Astrocyte of the hippocampus (primary cell): Measurements from ENCODE around the gene ADAP2.
"Not testable (repeated sequence)": the region's sequence is repeated elsewhere in the genome, so short reads cannot be mapped to it uniquely, and the experiment has no call there.

Source experiments
- DNase-seq: peaks from one replicate; pipeline ENCODE4 v3.0.0; 2011; ENCODE audit warnings: low read depth, low spot score

ADAP2 gene

DNA sequence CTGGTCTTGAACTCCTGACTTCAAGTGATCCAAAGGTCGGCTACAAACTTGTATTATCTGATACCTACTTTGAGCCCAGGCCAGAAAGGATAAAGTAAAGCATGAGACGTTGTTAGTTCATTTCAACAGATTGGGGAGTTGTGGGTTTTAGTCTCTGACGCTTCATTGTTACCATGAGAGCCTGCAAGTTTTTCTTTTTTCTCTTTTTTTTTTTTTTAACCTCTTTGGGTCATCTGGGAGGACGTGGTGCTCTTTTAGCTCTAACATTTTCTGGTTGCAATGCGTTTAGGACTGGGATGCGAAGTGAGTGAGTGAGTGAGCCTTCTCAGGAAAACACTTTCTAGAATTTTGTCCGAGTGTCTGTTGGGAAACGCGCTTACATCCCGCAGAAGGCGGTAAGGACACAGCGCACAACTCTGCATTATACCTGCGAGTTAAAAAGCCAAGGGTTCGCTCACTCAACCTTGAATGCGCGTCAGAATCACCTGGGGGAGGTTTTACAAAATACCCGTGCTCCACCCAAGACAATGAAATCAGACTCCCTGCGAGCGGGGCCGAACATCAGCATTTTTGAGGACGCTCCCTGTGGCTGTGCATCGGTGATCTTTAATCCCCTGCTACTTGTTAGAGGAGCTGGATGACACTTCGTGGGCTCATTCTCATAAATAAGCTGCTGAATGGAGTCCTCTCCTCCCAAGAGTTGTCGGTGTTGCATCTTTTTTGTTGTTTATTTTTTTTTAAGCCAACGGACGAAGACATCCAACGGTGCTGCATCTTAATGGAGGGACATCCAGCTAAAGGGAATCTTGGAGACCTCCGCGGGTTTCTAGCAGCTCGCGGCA, 48.5 kb downstream of the ADAP2 start:
- DNase-seq: peak; percentile 60

DNA sequence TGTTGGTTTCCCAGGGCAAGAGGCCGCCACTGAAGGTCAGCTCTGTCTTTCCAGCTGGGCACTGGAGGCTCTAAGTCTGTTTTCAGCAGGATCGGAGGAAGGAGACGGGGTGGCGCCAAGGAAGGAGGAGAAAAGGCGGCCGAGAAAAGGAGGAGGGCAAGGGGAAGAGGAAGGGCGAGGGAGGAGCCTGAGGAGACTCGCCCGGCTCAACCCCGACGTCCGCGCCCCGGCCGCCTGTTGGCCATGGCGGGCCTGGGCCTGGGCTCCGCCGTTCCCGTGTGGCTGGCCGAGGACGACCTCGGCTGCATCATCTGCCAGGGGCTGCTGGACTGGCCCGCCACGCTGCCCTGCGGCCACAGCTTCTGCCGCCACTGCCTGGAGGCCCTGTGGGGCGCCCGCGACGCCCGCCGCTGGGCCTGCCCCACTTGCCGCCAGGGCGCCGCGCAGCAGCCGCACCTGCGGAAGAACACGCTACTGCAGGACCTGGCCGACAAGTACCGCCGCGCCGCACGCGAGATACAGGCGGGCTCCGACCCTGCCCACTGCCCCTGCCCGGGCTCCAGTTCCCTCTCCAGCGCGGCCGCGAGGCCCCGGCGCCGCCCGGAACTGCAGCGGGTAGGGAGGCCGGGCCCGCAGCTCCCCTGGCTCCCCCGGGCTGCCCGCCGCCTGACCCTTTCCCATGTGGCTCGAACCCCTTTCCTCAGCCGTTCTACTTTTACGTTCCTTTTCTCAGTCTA, 49.3 kb downstream of the ADAP2 start, which contains the start of gene RNF135:
RNF135 (plus strand) TSS at position 209 of the 737 bp plus-strand sequence; CDS start at position 244, 35 bp downstream.
- DNase-seq: peak; percentile 93

DNA sequence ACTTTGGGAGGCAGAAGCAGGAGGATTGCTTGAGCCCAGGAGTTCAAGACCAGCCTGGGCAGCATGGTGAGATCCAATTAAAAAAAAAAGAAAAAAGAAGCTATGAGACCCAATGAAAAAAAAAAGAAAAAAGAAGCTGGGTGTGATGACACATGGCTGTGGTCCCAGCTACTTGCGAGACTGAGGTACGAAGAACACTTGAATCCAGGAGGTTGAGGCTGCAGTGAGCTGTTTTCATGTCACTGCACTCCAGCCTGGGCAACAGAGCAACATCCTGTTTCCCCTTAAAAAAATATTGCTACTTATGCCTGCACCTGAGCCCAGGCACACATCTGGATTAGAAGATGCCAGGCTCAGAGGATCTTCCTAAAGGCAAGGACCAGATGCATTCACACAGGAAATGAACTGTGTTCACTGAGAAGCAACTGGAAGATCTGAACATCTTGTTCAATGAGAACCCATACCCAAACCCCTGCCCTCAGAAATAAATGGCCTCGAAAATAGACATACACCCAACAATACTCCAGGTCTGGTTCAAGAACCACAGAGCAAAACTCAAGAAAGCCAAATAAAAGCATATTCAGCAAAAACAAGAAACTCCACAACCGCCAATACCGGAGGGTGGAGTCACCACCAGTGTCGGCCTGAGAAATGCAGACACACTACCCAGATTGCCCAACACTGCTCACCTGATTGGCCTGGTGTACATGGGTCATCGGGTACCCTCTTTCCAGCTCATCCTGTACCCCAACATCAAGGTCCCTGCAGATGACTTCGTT, 53.5 kb downstream of the ADAP2 start:
- no peak for DNase-seq

- not testable (repeated sequence) for DNase-seq
Observed at GRCh38 chr17:30979919-30980318, 58.2 kb downstream of the ADAP2 start.

GRCh38 chr17:30981531-30982519, 60.1 kb downstream of the ADAP2 start:
- DNase-seq: no peak

- no peak for DNase-seq
Observed at GRCh38 chr17:30982855-30983254, 61.1 kb downstream of the ADAP2 start.

DNA sequence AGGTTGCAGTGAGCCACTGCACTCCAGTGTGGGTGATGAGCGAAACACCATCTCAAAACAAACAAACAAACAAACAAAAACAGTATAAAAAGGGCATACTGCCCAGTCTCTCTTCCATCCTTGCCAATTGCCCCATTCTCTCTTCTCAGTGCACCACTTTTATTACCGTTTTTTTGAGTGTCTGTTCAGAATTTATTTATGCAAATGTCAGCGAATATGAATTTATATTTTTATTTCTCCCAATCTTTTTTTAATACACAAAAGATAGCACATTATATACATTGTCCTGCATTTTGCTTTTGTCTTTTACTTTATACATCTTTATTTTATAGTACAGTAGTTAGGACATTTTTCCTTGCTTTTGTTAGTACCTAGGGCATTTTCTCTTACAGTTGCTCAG, 68.7 kb downstream of the ADAP2 start:
- no peak for DNase-seq

GRCh38 chr17:30992551-30992950, 70.8 kb downstream of the ADAP2 start:
- no peak for DNase-seq

DNA sequence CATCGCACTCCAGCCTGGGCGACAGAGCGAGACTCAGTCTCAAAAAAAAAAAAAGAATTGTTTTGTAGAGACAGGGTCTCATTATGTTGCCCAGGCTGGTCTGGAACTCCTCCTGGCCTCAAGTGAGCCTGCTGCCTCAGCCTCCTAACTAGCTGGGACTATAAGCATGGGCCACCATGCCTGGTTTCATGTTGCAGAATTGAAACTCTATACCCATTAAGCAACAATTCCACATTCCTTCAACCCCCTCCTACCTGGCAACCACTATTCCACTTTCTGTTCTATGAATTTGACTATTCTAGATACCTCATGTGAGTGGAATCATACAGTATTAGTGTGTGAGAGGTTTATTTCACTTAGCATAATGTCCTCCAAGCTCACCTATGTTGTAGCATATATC, 73.6 kb downstream of the ADAP2 start:
- DNase-seq: no peak

- no peak for DNase-seq
Observed at GRCh38 chr17:30996486-30996885, 74.7 kb downstream of the ADAP2 start.

GRCh38 chr17:30997270-30997669, 75.5 kb downstream of the ADAP2 start:
- DNase-seq: no peak

DNA sequence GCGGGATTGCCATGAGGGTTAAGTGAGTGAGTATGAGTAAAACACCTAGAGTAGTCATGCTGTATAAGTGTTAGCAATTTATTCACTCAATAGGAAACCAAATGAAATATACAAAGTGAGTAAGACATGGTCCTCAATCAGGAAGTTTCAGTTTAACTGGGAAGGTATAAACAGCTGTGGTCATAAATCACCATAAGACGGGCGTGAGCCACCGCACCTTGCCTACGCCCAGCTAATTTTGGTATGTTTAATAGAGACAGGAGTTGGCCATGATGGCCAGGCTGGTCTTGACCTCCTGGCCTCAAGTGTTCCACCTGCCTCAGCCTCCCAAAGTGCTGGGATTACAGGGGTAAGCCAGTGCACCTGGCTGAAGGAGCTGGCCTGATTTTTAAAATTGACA, 76.1 kb downstream of the ADAP2 start:
- DNase-seq: no peak

GRCh38 chr17:31002047-31002446, 80.3 kb downstream of the ADAP2 start:
- no peak for DNase-seq

GRCh38 chr17:31003225-31003866, 81.6 kb downstream of the ADAP2 start:
- no peak for DNase-seq

DNA sequence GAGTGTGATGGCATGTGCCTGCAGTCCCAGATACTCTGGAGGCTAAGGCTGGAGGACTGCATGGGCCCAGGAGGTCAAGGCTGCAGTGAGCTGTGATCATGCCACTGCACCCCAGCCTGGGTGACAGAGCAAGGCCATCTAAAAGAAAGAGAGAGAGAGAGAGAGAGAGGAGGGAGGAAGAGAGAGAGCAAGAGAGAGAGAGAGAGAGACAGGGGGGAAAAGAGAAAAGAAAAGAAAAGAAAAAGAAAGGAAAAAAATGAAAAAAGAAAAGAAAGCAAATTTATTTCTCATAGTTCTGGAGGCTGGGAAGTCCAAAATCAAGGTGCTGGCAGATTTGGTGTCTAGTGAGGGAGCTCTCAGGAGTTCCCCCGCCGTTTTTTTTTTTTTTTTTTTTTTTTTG, 82.4 kb downstream of the ADAP2 start:
- no peak for DNase-seq

DNA sequence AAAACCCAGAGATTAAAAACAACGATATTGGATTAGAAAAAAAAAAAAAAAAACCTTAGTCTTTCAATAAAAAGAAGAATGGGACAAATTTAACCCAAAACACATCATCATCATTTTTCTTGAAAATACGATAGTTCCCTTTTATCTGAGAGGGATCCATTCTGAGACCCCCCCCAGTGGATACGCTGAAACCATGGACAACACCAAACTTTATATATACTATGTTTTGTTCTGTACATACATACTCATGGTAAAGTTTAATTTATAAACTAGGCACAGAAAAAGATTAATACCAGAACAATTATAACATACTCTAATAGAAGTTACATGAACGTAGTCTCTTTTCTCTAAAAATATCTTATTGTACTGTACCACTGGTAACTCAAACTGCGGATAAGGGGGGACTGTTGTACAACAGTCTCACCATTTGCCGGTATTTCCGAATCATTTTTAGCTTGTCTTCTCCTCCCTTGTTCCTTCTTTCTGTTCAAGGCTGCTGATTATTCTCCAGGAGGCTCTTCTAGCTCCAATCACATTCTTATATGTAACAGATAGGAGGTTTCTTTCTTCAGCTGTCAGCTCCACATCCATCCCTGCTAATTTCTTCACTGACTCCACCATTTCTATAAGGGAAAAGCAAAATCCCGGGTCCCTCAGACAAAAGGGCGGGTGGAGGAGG, 86.1 kb downstream of the ADAP2 start:
- no peak for DNase-seq

GRCh38 chr17:31008374-31009041, 86.8 kb downstream of the ADAP2 start:
- peak; percentile 79 for DNase-seq
